Fibroblast of lung (primary cell): Measurements from ENCODE around the gene KRTAP1-4. TPM values are rescaled to one million over a fixed set of nuclear protein-coding genes. Genes with fewer than 3 reads are reported as not detected.
"Not testable (repeated sequence)": the region's sequence is repeated elsewhere in the genome, so short reads cannot be mapped to it uniquely, and the experiment has no call there.

ENCODE experiments used
- DNase-seq, 2 donors: peaks; one replicate each; pipeline versions ENCODE4 v3.0.0 to v3.0.0-alpha.2; 2010; ENCODE audit warnings: low read depth in 2 of 2
- H2AFZ ChIP-seq: 2 replicates; pipeline ENCODE4 v1.5.1; 2012; ENCODE audit warnings: low read length, control low read depth, inconsistent platforms
- H3K27ac ChIP-seq: 2 replicates; pipeline ENCODE4 v1.5.1; 2011; ENCODE audit warnings: low read length, control low read depth; ENCODE audit not compliant: insufficient read depth
- H3K27me3 ChIP-seq: 2 replicates; pipeline ENCODE4 v1.5.1; 2011; ENCODE audit warnings: mild to moderate bottlenecking, low read length; ENCODE audit not compliant: control insufficient read depth, insufficient read depth
- H3K36me3 ChIP-seq: 2 replicates; pipeline ENCODE4 v1.5.1; 2011; ENCODE audit warnings: low read length; ENCODE audit not compliant: control insufficient read depth, insufficient read depth
- H3K4me1 ChIP-seq: 2 replicates; pipeline ENCODE4 v1.5.1; 2011; ENCODE audit warnings: low read length; ENCODE audit not compliant: control insufficient read depth, insufficient read depth; ENCODE audit errors: extremely low read depth
- H3K4me2 ChIP-seq: 2 replicates; pipeline ENCODE4 v1.5.1; 2011; ENCODE audit warnings: low read length, control low read depth; ENCODE audit not compliant: insufficient read depth; ENCODE audit errors: extremely low read depth
- H3K4me3 ChIP-seq, 4 experiments: fragments of 200-600 bp in 1 of 4; sonication (generic) in 1 of 4; replicated peaks in 1 of 4; 2 replicates each; pipeline ENCODE4 v1.5.1; 2011 to 2016; ENCODE audit warnings: low read length in 4 of 4, low read depth in 3 of 4, mild to moderate bottlenecking in 3 of 4, control low read depth in 2 of 4, inconsistent platforms in 1 of 4, mixed read lengths in 1 of 4; ENCODE audit not compliant: insufficient read depth in 1 of 4; ENCODE audit errors: control extremely low read depth in 1 of 4
- H3K79me2 ChIP-seq: 2 replicates; pipeline ENCODE4 v1.5.1; 2012; ENCODE audit warnings: mild to moderate bottlenecking, low read length, inconsistent platforms; ENCODE audit not compliant: control insufficient read depth, insufficient read depth
- H3K9ac ChIP-seq: 2 replicates; pipeline ENCODE4 v1.5.1; 2011; ENCODE audit warnings: mild to moderate bottlenecking, low read length, control low read depth; ENCODE audit not compliant: insufficient read depth
- H3K9me3 ChIP-seq: 2 replicates; pipeline ENCODE4 v1.5.1; 2012; ENCODE audit warnings: low read depth, low read length; ENCODE audit not compliant: control insufficient read depth, insufficient read depth
- H4K20me1 ChIP-seq: 2 replicates; pipeline ENCODE4 v1.5.1; 2011; ENCODE audit warnings: low read length; ENCODE audit not compliant: control insufficient read depth, insufficient read depth; ENCODE audit errors: extremely low read depth
- EZH2 ChIP-seq: IDR thresholded peaks from 2 replicates; pipeline ENCODE4 v1.5.1; 2012; ENCODE audit warnings: low read length, control low read depth, mild to moderate bottlenecking; ENCODE audit errors: missing control alignments
- polyA plus RNA-seq, 2 donors: library from polyadenylated mRNA; depleted of rRNA in 1 of 2; stranded (reverse) in 1 of 2; unstranded in 1 of 2; fragments of >200 nt; gene quantifications; 2 replicates each; pipeline ENCODE4 v1.2.1, GENCODE V29; 2011 to 2012; ENCODE audit warnings: missing spikeins in 1 of 2
- total RNA-seq: library from RNA; depleted of rRNA; stranded (reverse); fragments of >200 nt; gene quantifications from 2 replicates; pipeline ENCODE4 v1.2.1, GENCODE V29; 2014
- TF ChIP-seq, protein P1 (sequence below), 2 donors: IDR thresholded peaks in 1 of 2; conservative IDR thresholded peaks in 1 of 2; 1 replicate in 1 of 2; 2 replicates in 1 of 2; pipeline ENCODE4 v1.5.1; 2011 to 2012; ENCODE audit warnings: low read length in 2 of 2, control low read depth in 1 of 2, inconsistent platforms in 1 of 2, low read depth in 1 of 2, mild to moderate bottlenecking in 1 of 2

Gene KRTAP1-4
- total and polyA plus RNA-seq, 2 donors (not counting 1 experiment from before 2014, with no cell fraction given), result not detected

DNA sequence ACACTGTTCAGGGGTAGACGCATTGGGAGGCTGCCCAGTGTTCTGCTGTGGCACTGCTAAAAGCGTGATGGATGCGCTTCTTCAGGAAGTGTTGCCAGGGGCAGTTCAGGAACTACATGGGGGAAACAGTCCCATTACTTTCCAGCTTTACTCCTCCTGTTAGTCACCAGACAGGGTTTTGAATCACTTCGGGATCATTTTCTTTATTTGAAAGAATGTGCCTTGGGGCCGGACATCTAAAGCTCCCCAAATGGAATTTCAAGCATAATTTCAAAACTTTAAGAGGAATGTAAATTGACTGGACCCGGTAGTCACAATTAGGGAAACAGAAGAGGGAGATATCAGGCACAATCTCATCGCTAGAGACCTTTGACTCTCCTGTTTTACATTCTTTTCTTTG lies 18.4 kb upstream of the KRTAP1-4 start:
- no peaks in the 10 kb centered on the region for H3K79me2 ChIP-seq
- H4K20me1 ChIP-seq, result no peaks in the 10 kb centered on the region
- no peak overlapping the region for H2AFZ ChIP-seq
- TF ChIP-seq, protein P1, sequence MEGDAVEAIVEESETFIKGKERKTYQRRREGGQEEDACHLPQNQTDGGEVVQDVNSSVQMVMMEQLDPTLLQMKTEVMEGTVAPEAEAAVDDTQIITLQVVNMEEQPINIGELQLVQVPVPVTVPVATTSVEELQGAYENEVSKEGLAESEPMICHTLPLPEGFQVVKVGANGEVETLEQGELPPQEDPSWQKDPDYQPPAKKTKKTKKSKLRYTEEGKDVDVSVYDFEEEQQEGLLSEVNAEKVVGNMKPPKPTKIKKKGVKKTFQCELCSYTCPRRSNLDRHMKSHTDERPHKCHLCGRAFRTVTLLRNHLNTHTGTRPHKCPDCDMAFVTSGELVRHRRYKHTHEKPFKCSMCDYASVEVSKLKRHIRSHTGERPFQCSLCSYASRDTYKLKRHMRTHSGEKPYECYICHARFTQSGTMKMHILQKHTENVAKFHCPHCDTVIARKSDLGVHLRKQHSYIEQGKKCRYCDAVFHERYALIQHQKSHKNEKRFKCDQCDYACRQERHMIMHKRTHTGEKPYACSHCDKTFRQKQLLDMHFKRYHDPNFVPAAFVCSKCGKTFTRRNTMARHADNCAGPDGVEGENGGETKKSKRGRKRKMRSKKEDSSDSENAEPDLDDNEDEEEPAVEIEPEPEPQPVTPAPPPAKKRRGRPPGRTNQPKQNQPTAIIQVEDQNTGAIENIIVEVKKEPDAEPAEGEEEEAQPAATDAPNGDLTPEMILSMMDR (conservative IDR thresholded peaks at IDR 0.05 in 1 of 2, IDR thresholded peaks at IDR 0.05 in 1 of 2; ENCODE audit: low read depth in 1 of 2, low read length in 2 of 2), result no peak
- TF ChIP-seq EZH2, result no peak
- no peak overlapping the region for H3K9ac ChIP-seq
- H3K27ac ChIP-seq, result peak overlapping the region; percentile 43
- peak in 1 of 2 donors; percentile 78 for DNase-seq
- no peak overlapping the region for H3K4me3 ChIP-seq
- no peaks in the 10 kb centered on the region for H3K27me3 ChIP-seq
- peaks cover 2% of the 10 kb centered on the region for H3K4me1 ChIP-seq
- no peaks in the 10 kb centered on the region for H3K36me3 ChIP-seq
- no peaks in the 10 kb centered on the region for H3K9me3 ChIP-seq
- H3K4me2 ChIP-seq, result peak overlapping the region; percentile 10

DNA sequence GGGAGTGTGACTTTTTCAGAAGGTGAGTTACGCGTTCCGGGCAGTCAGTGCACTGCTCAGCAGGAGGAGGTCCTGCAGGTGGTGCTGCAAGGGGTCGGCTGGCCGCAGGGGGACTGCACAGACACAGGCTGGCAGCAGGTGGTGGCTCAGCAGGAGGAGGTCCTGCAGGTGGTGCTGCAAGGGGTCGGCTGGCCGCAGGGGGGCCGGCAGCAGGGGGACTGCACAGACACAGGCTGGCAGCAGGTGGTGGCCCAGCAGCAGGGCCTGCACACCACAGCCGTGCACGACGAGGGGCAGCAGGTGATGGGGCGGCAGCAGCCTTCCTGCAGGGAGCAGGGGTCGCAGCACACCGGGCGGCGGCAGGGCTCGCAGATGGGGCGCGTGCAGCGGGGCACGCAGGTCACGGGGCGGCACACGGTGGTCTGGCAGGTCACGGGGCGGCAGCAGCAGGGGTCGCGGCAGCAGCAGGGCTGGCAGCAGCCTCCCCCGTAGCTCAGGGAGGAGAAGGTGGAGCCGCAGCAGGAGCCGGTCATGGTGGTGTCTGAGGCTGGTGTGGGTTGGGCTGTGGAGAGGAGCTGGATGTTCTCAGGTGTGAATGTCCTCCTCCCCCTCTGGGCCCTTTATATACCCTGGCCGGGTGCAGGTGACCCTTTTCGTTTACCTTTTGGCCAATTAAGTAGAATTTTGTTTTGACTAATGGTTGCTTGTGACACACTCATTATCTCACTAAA lies 16.9 kb upstream of the KRTAP1-4 start, which contains the start of gene KRTAP2-1:
KRTAP2-1 (minus strand) TSS at position 582 of the 731 bp plus-strand sequence; CDS start at position 533, 49 bp downstream.
- not testable (repeated sequence) for H3K9me3 ChIP-seq, H3K27me3 ChIP-seq, H3K4me1 ChIP-seq, H3K79me2 ChIP-seq, H3K4me3 ChIP-seq, H2AFZ ChIP-seq, H4K20me1 ChIP-seq, DNase-seq, H3K9ac ChIP-seq, H3K36me3 ChIP-seq, H3K27ac ChIP-seq, H3K4me2 ChIP-seq

DNA sequence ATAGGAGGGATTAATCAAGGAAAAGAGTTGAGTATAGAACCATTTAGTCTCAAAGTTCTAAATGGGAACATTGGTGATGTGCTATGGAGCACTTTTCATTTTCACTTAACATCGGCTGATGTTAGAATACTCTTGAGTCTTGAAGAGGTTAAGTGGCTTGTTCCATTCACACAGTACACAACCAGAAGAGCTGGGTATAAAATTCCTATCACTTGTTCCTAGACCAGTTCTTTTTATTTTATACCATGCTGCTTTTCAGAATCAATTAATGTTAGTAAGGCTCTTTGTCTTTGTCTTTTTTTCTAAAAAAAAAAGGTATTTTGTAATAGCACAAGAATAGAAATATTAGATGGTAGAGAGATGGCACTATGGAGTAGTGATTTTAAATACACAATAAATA lies 13.0 kb upstream of the KRTAP1-4 start:
- Histone ChIP-seq H3K36me3 (no peaks in the 10 kb centered on the region), H3K9me3 (no peaks in the 10 kb centered on the region), H3K79me2 (no peaks in the 10 kb centered on the region), H3K4me2 (no peak overlapping the region), H2AFZ (no peak overlapping the region), H3K9ac (no peak overlapping the region), H3K27me3 (no peaks in the 10 kb centered on the region), H3K4me3 (no peak overlapping the region), H3K4me1 (no peaks in the 10 kb centered on the region), H4K20me1 (no peaks in the 10 kb centered on the region), H3K27ac (no peak overlapping the region)
- no peak for TF ChIP-seq EZH2
- TF ChIP-seq, protein P1 (conservative IDR thresholded peaks at IDR 0.05 in 1 of 2, IDR thresholded peaks at IDR 0.05 in 1 of 2; ENCODE audit: low read depth in 1 of 2, low read length in 2 of 2), result no peak
- no peak for DNase-seq
